Amniotic epithelial cell (primary cell): ENCODE data around the gene PDE11A.

Experiments
- DNase-seq: peaks from one replicate; pipeline ENCODE4 v3.0.0-alpha.2; 2010; ENCODE audit warnings: low read depth

The PDE11A gene

GRCh38 chr2:177628831-177629230 lies 443.7 kb downstream of the PDE11A start:
- DNase-seq = no peak

- peak; percentile 9 for DNase-seq
Observed at GRCh38 chr2:177625744-177626650, 446.6 kb downstream of the PDE11A start.

GRCh38 chr2:177622521-177622920 lies 450.1 kb downstream of the PDE11A start:
- DNase-seq = no peak

- DNase-seq = no peak
Observed at GRCh38 chr2:177619986-177620385, 452.6 kb downstream of the PDE11A start.

- no peak for DNase-seq
Observed at GRCh38 chr2:177619461-177619860, 453.1 kb downstream of the PDE11A start.

- DNase-seq = peak; percentile 78
Observed at GRCh38 chr2:177618255-177619253, 454.0 kb downstream of the PDE11A start.

- DNase-seq = no peak
Observed at GRCh38 chr2:177617849-177618248, 454.7 kb downstream of the PDE11A start.

GRCh38 chr2:177616731-177617130 lies 455.8 kb downstream of the PDE11A start:
- no peak for DNase-seq

GRCh38 chr2:177616066-177616465 lies 456.5 kb downstream of the PDE11A start:
- no peak for DNase-seq

GRCh38 chr2:177612659-177613058 lies 459.9 kb downstream of the PDE11A start:
- DNase-seq = no peak

- DNase-seq = no peak
Observed at GRCh38 chr2:177611310-177611886, 461.2 kb downstream of the PDE11A start.

GRCh38 chr2:177610813-177611212 lies 461.8 kb downstream of the PDE11A start:
- DNase-seq = no peak

GRCh38 chr2:177606636-177607035 lies 465.9 kb downstream of the PDE11A start:
- DNase-seq = no peak

GRCh38 chr2:177604271-177605065 lies 468.1 kb downstream of the PDE11A start:
- peak; percentile 63 for DNase-seq

GRCh38 chr2:177603768-177604167 lies 468.8 kb downstream of the PDE11A start:
- no peak for DNase-seq

GRCh38 chr2:177603181-177603580 lies 469.4 kb downstream of the PDE11A start:
- DNase-seq = no peak

- no peak for DNase-seq
Observed at GRCh38 chr2:177602611-177603164, 469.9 kb downstream of the PDE11A start.

- no peak for DNase-seq
Observed at GRCh38 chr2:177600917-177601316, 471.7 kb downstream of the PDE11A start.

GRCh38 chr2:177599956-177600355 lies 472.6 kb downstream of the PDE11A start:
- DNase-seq = no peak

- no peak for DNase-seq
Observed at GRCh38 chr2:177599139-177599688, 473.4 kb downstream of the PDE11A start.
